Measurements from ENCODE around the gene UNC13A. TPM values are rescaled to one million over a fixed set of nuclear protein-coding genes. Genes with fewer than 3 reads are reported as not detected.

Gene UNC13A
- total and polyA plus RNA-seq, 2 of the 8 experiments (the other 6 are each of a cell fraction or from before 2014, with no cell fraction given) = 13.1 to 47.6 TPM

- POLR2A ChIA-PET (ENCODE audit: partially characterized antibody) = interaction anchor here (0.6 kb wide), 1 partner anchor 159 kb away, joined by 3 read pairs; no protein-coding TSS in a partner anchor
- H3K14ac ChIP-seq (ENCODE audit: insufficient read length) = no peak overlapping the region
- H3K4me2 ChIP-seq (ENCODE audit: insufficient read depth in 1 of 2, low read depth in 2 of 2, low read length in 2 of 2) = no peak overlapping the region
Observed at GRCh38 chr19:17676295-17676694, 11.9 kb downstream of the UNC13A start.

More at GRCh38 chr19:17676295-17676694, 11.9 kb downstream of the UNC13A start:
- H4K91ac ChIP-seq (replicated peaks; ENCODE audit: insufficient read length, low read length) = no peak overlapping the region
- H3K27me3 ChIP-seq (replicated peaks in 1 of 4; ENCODE audit: control insufficient read depth in 3 of 4, extremely low read depth in 1 of 4, insufficient read depth in 3 of 4, low read length in 3 of 4) = no peaks in the 10 kb centered on the region
- H3K4me3 ChIP-seq (ENCODE audit: extremely low read depth in 1 of 4, insufficient read depth in 2 of 4, low read depth in 3 of 4, low read length in 4 of 4) = no peak overlapping the region
- H3K79me1 ChIP-seq (ENCODE audit: low read depth, low read length) = peaks cover 12% of the 10 kb centered on the region; the same call in 1 of the 2 replicates
- WGBS, 2 experiments (ENCODE audit: extremely low coverage in 1 of 2, insufficient coverage in 1 of 2, insufficient read length in 1 of 2, insufficient replicate concordance in 2 of 2, low coverage in 1 of 2, low lambda C conversion rate in 2 of 2, missing lambda C conversion rate in 1 of 2) = 83% methylated on average over 2 of the region's 2 CpGs; no CpG with 5 or more reads in 1 of the 2 experiments
- H2BK120ac ChIP-seq (replicated peaks; ENCODE audit: low read depth, low read length) = no peak overlapping the region
- H3K4ac ChIP-seq (replicated peaks; ENCODE audit: insufficient read length, low read depth, low read length) = no peak overlapping the region
- 0 out of 4 replicates have a peak, but pooled peaks cover 0 to 5% of the 10 kb centered on the region in 2 experiments for H3K9me3 ChIP-seq (ENCODE audit: insufficient read depth in 2 of 2, low read depth in 1 of 2, low read length in 1 of 2)
- DNase-seq (ENCODE audit: low read depth in 1 of 2, low spot score in 2 of 2) = no peak
- no peak overlapping the region for H4K8ac ChIP-seq (ENCODE audit: extremely low read depth, insufficient read depth, low read length)
- peaks cover 0 to 29% of the 10 kb centered on the region in 2 experiments; a peak in 2 of 4 replicates for H3K79me2 ChIP-seq (ENCODE audit: control insufficient read depth in 1 of 2, insufficient read depth in 2 of 2, low read length in 2 of 2)
- peaks cover 0 to 8% (median 0%) of the 10 kb centered on the region in 4 experiments; a peak in 3 of 8 replicates for H3K36me3 ChIP-seq (ENCODE audit: control insufficient read depth in 2 of 4, insufficient read depth in 4 of 4, low read length in 3 of 4)
- TF ChIP-seq NANOG (IDR thresholded peaks at IDR 0.05; ENCODE audit: insufficient read depth, low read depth, low read length, poor library complexity, severe bottlenecking) (no peak), POLR2AphosphoS5 (IDR thresholded peaks at IDR 0.05; ENCODE audit: low read depth, low read length) (no peak), SIRT6 (IDR thresholded peaks at IDR 0.05; ENCODE audit: low read length) (no peak), JUND (IDR thresholded peaks at IDR 0.05; ENCODE audit: low read length) (no peak), BCL11A (IDR thresholded peaks at IDR 0.05; ENCODE audit: low read depth in 2 of 2, low read length in 2 of 2) (no peak), BRCA1 (IDR thresholded peaks at IDR 0.05; ENCODE audit: low read depth, low read length) (no peak), CTBP2 (IDR thresholded peaks at IDR 0.05; ENCODE audit: borderline replicate concordance, insufficient read depth, insufficient read length, low read length) (no peak), MAFK (IDR thresholded peaks at IDR 0.05; ENCODE audit: low read depth, low read length) (no peak)
- peak overlapping the region; percentile 60; the same call in 1 of the 2 replicates for H3K18ac ChIP-seq (ENCODE audit: extremely low read depth, low read length)
- no peak for FAIRE-seq
- peaks cover 3 to 7% of the 10 kb centered on the region in 2 experiments for H4K20me1 ChIP-seq (replicated peaks in 1 of 2; ENCODE audit: control insufficient read depth in 1 of 2, insufficient read depth in 2 of 2, low read length in 2 of 2)
- no peak overlapping the region; the same call in 1 of the 2 replicates for H3K27ac ChIP-seq (ENCODE audit: low read depth, low read length)
- H3K56ac ChIP-seq (replicated peaks; ENCODE audit: insufficient read length, low read depth, low read length) = no peak overlapping the region
- H3K4me1 ChIP-seq (replicated peaks in 1 of 4; ENCODE audit: control insufficient read depth in 3 of 4, insufficient read depth in 4 of 4, low read length in 3 of 4) = peaks cover 0 to 10% (median 5%) of the 10 kb centered on the region in 4 experiments; a peak in 6 of 7 replicates
- no peak overlapping the region for H3K23ac ChIP-seq (ENCODE audit: insufficient read length)
- no peak overlapping the region for H2AFZ ChIP-seq (ENCODE audit: low read length)
- CTCF ChIA-PET (ENCODE audit: partially characterized antibody) = interaction anchor here (0.7 to 2.3 kb wide), 7 partner anchors 14 to 91 kb away, joined by 3 to 13 read pairs (median 4); no protein-coding TSS in a partner anchor
- H4K5ac ChIP-seq (ENCODE audit: insufficient read length, low read depth, low read length) = no peak overlapping the region
- H3K23me2 ChIP-seq (ENCODE audit: low read depth, low read length) = peaks cover 6% of the 10 kb centered on the region; the same call in 1 of the 2 replicates
- H3K9ac ChIP-seq (replicated peaks in 1 of 4; ENCODE audit: extremely low read depth in 1 of 4, low read depth in 3 of 4, low read length in 3 of 4) = no peak overlapping the region
- no peak overlapping the region for H2BK5ac ChIP-seq (ENCODE audit: low read depth, low read length)
- H2BK12ac ChIP-seq (ENCODE audit: low read depth, low read length) = no peak overlapping the region
- H2BK20ac ChIP-seq (ENCODE audit: low read length) = no peak overlapping the region
- no peak overlapping the region for H2AK5ac ChIP-seq (ENCODE audit: low read depth, low read length)
- H2BK15ac ChIP-seq (ENCODE audit: low read length) = no peak overlapping the region
